NCI-H345 treated with DMSO at 0.1 percent for 48 hours (cell line): ENCODE data around the gene E2F6.

Experiments
- DNase-seq: peaks from one replicate; lab custom pipeline; 2025; ENCODE audit not compliant: unreplicated experiment; lab: John Stamatoyannopoulos, UW

The E2F6 gene

DNA sequence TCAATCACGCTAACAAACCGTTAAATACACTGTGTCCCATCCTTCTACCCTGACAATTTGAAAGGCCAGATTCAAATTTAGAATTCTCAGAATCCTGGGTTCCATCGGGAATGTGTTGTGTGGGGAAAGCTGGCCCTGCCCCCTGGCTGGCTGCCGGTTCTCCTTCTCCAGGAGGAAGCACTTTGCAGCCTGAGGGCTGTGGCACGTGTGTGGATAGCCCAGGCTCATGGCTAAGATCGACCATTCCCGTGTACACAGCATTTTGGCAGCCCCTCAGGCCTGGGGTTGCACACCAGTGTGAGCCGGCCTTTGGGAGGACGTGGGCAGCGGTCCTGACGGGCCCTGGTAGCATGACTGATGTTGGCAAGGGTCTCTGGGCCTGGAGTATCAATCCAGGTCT, 70.6 kb downstream of the E2F6 start:
- no peak for DNase-seq
